Nephron progenitor cell (in vitro differentiated cells): ENCODE data around the gene PKIG.

Experiments
- DNase-seq: peaks from one replicate; pipeline ENCODE4 v3.0.0; 2021
- H3K27ac Mint-ChIP-seq: 2 replicates; pipeline ENCODE4 v1.8.0; 2021; ENCODE audit warnings: mild to moderate bottlenecking, moderate library complexity, mixed read lengths
- H3K27me3 Mint-ChIP-seq: 2 replicates; pipeline ENCODE4 v1.8.0; 2021; ENCODE audit warnings: mild to moderate bottlenecking, low read depth, mixed read lengths; ENCODE audit not compliant: poor library complexity
- H3K36me3 Mint-ChIP-seq: 2 replicates; pipeline ENCODE4 v1.8.0; 2021; ENCODE audit warnings: low read depth, mixed read lengths
- H3K4me1 Mint-ChIP-seq: 2 replicates; pipeline ENCODE4 v1.8.0; 2021; ENCODE audit warnings: mixed read lengths
- H3K4me3 Mint-ChIP-seq: 2 replicates; pipeline ENCODE4 v1.8.0; 2021; ENCODE audit warnings: mild to moderate bottlenecking, moderate library complexity, mixed read lengths
- H3K9me3 Mint-ChIP-seq: 2 replicates; pipeline ENCODE4 v1.8.0; 2021; ENCODE audit warnings: mild to moderate bottlenecking, moderate library complexity, mixed read lengths
- TF ChIP-seq, protein P1 (sequence below): fragments of 200-600 bp; sonication (generic); IDR thresholded peaks from 2 replicates; pipeline ENCODE4 v1.5.0; 2021; ENCODE audit warnings: antibody characterized with exemption

PKIG gene

DNA sequence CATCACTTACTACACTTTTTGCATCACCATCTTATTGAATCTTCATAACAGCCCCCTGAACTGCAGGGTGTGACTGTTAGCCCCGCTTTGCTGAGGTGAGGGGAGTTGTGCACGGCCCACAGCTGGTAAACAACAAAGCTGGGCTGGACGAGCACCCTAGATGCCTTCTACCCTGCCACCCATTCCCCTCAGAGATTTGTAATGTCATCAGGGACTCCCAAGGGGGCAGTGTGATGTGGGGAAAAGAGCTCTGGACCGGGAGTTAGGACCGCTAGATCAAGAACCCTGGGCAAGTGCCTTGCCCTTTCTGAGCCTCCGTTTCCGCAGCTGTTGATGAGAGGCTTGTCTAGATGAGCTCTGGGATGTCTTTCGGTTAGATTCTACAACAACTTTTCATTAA lies 20.9 kb downstream of the PKIG start:
- H3K4me1 Mint-ChIP-seq, result no peaks in the 10 kb centered on the region
- no peaks in the 10 kb centered on the region for H3K27me3 Mint-ChIP-seq
- H3K9me3 Mint-ChIP-seq, result no peaks in the 10 kb centered on the region
- H3K4me3 Mint-ChIP-seq, result no peak overlapping the region
- H3K36me3 Mint-ChIP-seq, result peaks cover 11% of the 10 kb centered on the region
- TF ChIP-seq, protein P1, sequence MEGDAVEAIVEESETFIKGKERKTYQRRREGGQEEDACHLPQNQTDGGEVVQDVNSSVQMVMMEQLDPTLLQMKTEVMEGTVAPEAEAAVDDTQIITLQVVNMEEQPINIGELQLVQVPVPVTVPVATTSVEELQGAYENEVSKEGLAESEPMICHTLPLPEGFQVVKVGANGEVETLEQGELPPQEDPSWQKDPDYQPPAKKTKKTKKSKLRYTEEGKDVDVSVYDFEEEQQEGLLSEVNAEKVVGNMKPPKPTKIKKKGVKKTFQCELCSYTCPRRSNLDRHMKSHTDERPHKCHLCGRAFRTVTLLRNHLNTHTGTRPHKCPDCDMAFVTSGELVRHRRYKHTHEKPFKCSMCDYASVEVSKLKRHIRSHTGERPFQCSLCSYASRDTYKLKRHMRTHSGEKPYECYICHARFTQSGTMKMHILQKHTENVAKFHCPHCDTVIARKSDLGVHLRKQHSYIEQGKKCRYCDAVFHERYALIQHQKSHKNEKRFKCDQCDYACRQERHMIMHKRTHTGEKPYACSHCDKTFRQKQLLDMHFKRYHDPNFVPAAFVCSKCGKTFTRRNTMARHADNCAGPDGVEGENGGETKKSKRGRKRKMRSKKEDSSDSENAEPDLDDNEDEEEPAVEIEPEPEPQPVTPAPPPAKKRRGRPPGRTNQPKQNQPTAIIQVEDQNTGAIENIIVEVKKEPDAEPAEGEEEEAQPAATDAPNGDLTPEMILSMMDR, result no peak
- no peak overlapping the region for H3K27ac Mint-ChIP-seq
- no peak for DNase-seq

- TF ChIP-seq, protein P1, result no peak
- H3K27ac Mint-ChIP-seq, result no peak overlapping the region
- H3K9me3 Mint-ChIP-seq, result no peaks in the 10 kb centered on the region
Measured at GRCh38 chr20:44606725-44607441, 24.5 kb downstream of the PKIG start.

GRCh38 chr20:44609006-44609515 lies 26.7 kb downstream of the PKIG start:
- H3K9me3 Mint-ChIP-seq, result no peaks in the 10 kb centered on the region
- H3K36me3 Mint-ChIP-seq, result peaks cover 18% of the 10 kb centered on the region
- no peak overlapping the region for H3K4me3 Mint-ChIP-seq
- peaks cover 22% of the 10 kb centered on the region for H3K4me1 Mint-ChIP-seq
- DNase-seq, result no peak
- peak overlapping the region; percentile 73 for H3K27ac Mint-ChIP-seq
- TF ChIP-seq, protein P1, result no peak
- no peaks in the 10 kb centered on the region for H3K27me3 Mint-ChIP-seq

More at GRCh38 chr20:44606725-44607441, 24.5 kb downstream of the PKIG start:
- DNase-seq, result no peak
- Mint-ChIP-seq H3K4me3 (no peak overlapping the region), H3K27me3 (no peaks in the 10 kb centered on the region), H3K4me1 (peaks cover 22% of the 10 kb centered on the region), H3K36me3 (peaks cover 13% of the 10 kb centered on the region)

DNA sequence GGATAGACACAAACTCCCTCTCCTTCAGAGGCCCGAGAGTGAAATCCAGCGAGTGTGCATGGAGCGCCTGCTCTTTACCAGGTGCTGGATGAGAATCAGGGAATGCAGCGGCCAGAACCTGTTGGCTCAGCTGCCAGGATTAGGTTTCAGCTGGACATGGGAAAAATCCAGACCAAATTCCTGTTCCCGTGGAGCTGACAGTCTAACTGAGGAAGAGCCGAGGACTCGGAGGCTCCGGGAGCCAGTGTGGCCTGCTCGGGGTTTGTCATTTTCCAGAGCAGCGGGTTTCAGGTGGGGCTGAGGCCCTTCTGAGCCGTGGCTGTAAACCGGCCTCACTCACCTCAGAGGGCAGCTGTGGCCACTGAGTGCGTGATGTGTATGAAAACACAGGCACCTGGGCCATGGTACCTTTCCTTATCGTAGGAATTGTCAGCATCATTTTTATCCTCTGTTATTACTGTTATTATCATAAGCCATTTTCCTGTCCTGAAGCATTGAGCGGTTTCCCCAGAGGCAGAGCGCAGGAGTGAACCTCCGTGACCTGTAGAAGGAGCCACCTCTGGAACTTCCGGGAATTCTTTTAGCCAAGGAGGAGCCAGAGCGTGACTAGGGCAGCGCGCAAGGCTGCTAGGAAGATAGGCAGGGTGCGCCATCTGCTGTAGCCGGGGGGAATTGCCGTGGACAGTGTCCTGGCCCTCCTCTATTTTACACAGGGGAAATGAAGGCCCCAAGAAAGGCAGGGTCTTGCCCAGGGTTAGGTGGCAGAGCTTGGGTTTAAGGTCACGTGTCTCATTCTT lies 27.3 kb downstream of the PKIG start:
- TF ChIP-seq, protein P1, result peak; percentile 97
- peaks cover 22% of the 10 kb centered on the region for H3K4me1 Mint-ChIP-seq
- peak overlapping the region; percentile 59 for H3K4me3 Mint-ChIP-seq
- peak overlapping the region; percentile 89 for H3K27ac Mint-ChIP-seq
- peaks cover 22% of the 10 kb centered on the region for H3K36me3 Mint-ChIP-seq
- no peaks in the 10 kb centered on the region for H3K9me3 Mint-ChIP-seq
- DNase-seq, result peak; percentile 95
- H3K27me3 Mint-ChIP-seq, result no peaks in the 10 kb centered on the region

DNA sequence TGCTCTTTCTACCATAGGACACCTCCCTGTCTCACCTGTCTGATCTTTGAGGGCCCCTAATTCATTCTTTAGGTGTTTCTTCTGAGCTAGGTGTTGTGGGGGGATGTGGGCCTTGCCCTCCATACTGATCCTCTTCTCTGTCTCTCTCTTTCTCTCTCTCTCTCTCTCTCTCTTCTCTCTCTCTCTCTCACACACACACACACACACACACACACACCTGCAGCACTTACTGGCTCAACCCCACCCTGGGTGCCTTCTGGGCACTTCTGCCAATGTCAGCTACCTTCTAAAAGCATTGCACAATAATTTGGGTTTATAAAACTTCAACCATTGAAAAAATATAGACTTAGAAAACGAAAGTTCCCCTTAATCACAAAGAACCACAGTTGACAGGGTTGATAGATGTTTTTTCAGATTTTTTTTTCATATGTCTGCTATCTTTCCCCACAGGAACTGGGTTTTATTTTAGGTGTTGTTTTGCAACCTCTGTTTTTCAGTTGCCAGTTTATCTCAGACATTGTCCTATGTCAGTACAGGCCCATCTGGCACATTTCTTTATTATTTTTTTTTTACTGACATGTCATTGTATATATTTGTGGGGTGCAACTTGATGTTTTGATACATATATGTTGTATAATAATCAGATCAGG lies 28.1 kb downstream of the PKIG start:
- TF ChIP-seq, protein P1, result no peak
- Mint-ChIP-seq H3K27ac (no peak overlapping the region), H3K27me3 (no peaks in the 10 kb centered on the region), H3K4me3 (no peak overlapping the region), H3K9me3 (no peaks in the 10 kb centered on the region), H3K4me1 (peaks cover 26% of the 10 kb centered on the region), H3K36me3 (peaks cover 22% of the 10 kb centered on the region)
- DNase-seq, result no peak
